Epithelial cell of esophagus (primary cell): ENCODE results near the gene HTR4.

Experiments used
- DNase-seq: peaks from one replicate; pipeline ENCODE4 v3.0.0; 2010; ENCODE audit warnings: low read depth
- H3K4me3 ChIP-seq: 2 replicates; pipeline ENCODE4 v1.5.1; 2011; ENCODE audit warnings: mild to moderate bottlenecking, low read length, control low read depth
- TF ChIP-seq, protein P1 (sequence below): IDR thresholded peaks from 2 replicates; pipeline ENCODE4 v1.5.1; 2011; ENCODE audit warnings: low read depth, mild to moderate bottlenecking, low read length, control low read depth, inconsistent platforms; ENCODE audit not compliant: insufficient read depth; ENCODE audit errors: missing control alignments

HTR4 gene

DNA sequence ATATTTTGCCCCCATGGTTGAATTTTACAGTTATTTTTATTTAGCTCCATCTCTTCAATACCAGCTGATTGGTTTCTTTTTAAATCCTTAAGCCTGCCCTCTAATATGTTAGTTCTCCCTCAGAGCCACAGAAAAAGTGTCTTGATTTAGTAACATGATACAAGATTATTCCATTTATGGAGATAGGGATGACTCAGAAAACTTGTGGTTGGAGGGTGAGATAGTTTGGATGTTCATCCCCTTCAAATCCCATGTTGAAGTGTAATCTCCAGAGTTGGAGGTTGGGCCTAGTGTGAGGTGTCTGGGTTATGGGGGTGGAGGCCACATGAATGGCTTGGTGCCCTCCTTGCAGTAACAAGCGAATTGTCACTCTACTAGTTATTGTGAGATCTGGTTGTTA, 154.9 kb downstream of the HTR4 start:
- H3K4me3 ChIP-seq: no peak overlapping the region
- DNase-seq: no peak
- TF ChIP-seq, protein P1, sequence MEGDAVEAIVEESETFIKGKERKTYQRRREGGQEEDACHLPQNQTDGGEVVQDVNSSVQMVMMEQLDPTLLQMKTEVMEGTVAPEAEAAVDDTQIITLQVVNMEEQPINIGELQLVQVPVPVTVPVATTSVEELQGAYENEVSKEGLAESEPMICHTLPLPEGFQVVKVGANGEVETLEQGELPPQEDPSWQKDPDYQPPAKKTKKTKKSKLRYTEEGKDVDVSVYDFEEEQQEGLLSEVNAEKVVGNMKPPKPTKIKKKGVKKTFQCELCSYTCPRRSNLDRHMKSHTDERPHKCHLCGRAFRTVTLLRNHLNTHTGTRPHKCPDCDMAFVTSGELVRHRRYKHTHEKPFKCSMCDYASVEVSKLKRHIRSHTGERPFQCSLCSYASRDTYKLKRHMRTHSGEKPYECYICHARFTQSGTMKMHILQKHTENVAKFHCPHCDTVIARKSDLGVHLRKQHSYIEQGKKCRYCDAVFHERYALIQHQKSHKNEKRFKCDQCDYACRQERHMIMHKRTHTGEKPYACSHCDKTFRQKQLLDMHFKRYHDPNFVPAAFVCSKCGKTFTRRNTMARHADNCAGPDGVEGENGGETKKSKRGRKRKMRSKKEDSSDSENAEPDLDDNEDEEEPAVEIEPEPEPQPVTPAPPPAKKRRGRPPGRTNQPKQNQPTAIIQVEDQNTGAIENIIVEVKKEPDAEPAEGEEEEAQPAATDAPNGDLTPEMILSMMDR: no peak

DNA sequence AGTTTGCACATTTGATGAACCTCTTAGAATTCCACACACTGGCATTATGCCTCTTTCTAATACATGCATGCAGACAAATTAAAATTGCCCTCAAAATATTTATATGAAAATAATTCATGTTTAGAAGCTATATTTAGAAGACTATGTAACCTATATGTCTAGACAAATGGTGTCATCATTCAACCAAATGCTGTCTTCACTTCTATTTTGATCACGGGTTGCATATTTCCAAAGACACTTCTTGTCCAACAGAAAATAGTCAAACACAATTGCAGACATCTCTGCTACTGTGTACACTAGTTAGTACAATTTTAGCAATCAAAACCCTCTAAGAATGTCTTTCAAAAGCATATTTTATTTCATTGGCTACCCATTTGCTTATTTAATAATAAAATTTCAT, 156.6 kb downstream of the HTR4 start:
- TF ChIP-seq, protein P1: no peak
- H3K4me3 ChIP-seq: no peak overlapping the region
- DNase-seq: no peak

DNA sequence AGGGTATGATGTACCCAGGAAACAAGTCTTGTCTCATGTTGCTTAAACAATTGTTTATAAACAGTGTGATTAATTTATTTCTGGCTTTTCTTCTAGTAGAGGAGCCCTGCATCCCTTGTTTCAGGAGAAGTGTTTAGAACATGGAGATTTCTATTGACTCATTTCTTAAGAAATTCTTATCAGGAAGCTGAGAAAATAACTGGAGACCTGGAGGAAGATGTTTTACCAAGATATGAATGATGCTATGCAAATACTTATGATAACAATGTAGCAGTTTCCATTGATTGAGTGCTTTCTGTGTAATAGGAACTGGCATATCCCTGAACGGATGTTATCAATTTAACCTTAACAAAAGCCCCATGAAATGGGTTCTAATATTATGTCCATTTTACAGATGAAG, 162.0 kb downstream of the HTR4 start:
- DNase-seq: no peak
- no peak overlapping the region for H3K4me3 ChIP-seq
- TF ChIP-seq, protein P1: no peak

DNA sequence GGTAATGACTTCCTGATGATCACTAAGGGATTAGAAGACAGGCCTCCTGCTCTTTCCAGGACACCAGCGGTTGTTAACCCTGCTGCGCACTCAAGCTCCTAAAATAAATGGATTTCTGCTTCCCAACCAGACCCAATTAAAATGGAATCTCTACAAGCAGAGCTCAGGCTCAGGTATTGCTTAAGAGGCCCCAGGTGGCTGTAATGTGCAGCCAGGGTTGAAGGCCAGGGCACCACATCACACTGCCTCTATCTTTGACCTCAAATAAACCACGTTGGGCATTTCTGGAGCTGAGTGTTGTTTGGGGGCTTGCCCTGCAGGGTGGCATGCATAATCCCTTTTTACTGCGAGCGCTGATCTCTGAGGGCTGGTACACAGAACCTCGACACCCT, 162.5 kb downstream of the HTR4 start:
- no peak for DNase-seq
- TF ChIP-seq, protein P1: no peak
- no peak overlapping the region for H3K4me3 ChIP-seq

DNA sequence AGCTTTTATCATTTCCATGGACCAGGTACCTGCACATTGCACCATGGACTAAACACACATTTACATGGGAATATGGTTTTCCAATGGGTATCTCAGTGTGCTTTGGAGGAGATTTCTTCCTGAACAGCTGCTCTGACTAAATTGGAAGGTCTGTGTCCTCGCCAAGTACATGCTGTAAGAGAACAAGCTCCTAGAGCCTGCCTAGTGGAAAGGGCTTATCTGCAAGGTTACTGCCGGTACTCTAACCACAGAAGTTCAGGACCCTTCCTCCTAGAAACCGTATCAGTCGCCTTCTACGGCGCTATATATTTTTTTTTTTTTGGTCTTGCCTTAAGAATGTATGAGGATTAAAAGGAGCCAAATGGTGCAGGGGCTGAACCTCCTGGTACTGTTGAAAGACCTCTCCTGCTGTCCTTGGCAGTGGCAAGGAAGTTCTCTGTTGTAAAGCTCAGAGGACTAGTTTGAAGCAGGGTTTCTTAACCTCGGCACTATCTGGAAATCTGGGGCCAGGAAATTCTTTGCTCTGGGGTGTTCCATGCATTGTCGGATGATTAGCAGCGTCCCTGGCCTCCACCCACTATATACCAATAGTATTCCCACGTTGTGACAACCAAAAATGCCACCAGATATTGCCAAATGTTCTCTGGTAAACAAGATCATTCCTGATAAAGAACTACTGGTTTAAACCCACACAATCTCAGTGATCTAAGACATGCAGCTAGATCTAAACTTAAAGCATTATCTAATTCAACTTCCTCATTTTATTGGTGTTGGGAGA, 163.1 kb downstream of the HTR4 start:
- H3K4me3 ChIP-seq: no peak overlapping the region
- no peak for DNase-seq
- TF ChIP-seq, protein P1: no peak

DNA sequence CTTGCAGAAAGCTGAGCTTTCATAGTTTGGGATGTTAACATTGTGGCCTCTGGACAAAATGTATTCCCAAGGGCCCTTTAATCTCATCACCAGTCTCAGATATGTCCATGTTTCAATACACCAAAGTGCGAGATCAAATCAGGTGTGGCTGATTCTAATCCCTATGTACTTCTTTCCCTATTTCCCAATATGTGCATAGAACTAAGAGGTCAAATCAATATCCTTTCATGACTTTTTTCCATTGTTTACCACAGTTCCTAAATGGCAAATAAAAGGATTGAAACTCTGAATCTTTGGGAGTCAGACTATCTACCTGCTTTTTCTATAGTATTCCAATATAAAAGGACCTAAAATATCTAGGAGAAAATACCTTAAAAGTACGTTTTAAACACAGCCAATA, 165.6 kb downstream of the HTR4 start:
- no peak overlapping the region for H3K4me3 ChIP-seq
- TF ChIP-seq, protein P1: no peak
- no peak for DNase-seq

DNA sequence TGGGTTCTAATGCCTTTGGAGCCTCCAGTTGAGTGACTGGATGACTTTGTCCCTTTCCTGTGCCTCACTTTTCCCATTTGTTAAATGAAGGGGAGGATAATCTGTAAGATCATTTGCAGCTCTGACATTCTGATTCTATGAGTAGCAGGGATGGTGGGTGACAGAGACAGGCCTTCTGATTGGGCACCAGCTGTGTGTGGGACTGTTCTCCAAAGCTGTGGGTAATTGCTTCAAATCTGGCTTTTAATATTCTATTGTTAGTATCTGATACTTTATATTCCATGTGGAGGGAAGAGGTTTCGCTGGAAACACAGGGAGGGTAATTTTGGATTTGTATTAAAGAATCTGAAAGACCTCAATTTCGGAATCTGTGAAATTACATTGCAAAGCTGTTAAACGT, 167.9 kb downstream of the HTR4 start:
- no peak for DNase-seq
- TF ChIP-seq, protein P1: no peak
- no peak overlapping the region for H3K4me3 ChIP-seq
